NCI-H2029 (cell line): Measurements from ENCODE around the gene ZDHHC17.
"Not testable (repeated sequence)": the region's sequence is repeated elsewhere in the genome, so short reads cannot be mapped to it uniquely, and the experiment has no call there.

Experiments
- DNase-seq: peaks from one replicate; lab custom pipeline; 2025; lab: John Stamatoyannopoulos, UW

Gene ZDHHC17

GRCh38 chr12:76766161-76766560 lies 2.2 kb downstream of the ZDHHC17 start:
- no peak for DNase-seq

GRCh38 chr12:76768576-76768975 lies 4.7 kb downstream of the ZDHHC17 start:
- no peak for DNase-seq

- no peak for DNase-seq
These were observed 13.9 kb downstream of the ZDHHC17 start for GRCh38 chr12:76777765-76778216.

GRCh38 chr12:76778364-76778763 lies 14.4 kb downstream of the ZDHHC17 start:
- no peak for DNase-seq

GRCh38 chr12:76779310-76779709 lies 15.4 kb downstream of the ZDHHC17 start:
- not testable (repeated sequence) for DNase-seq

- DNase-seq = no peak
These were observed 17.4 kb downstream of the ZDHHC17 start for GRCh38 chr12:76781321-76781720.

- no peak for DNase-seq
These were observed 18.6 kb downstream of the ZDHHC17 start for GRCh38 chr12:76782526-76782925.

GRCh38 chr12:76784600-76785051 lies 20.7 kb downstream of the ZDHHC17 start:
- DNase-seq = no peak

- no peak for DNase-seq
These were observed 21.5 kb downstream of the ZDHHC17 start for GRCh38 chr12:76785407-76785806.

GRCh38 chr12:76786986-76787385 lies 23.1 kb downstream of the ZDHHC17 start:
- DNase-seq = no peak

GRCh38 chr12:76787689-76788088 lies 23.8 kb downstream of the ZDHHC17 start:
- no peak for DNase-seq

- DNase-seq = no peak
These were observed 25.6 kb downstream of the ZDHHC17 start for GRCh38 chr12:76789335-76790050.

- peak; percentile 5 for DNase-seq
These were observed 26.9 kb downstream of the ZDHHC17 start for GRCh38 chr12:76790564-76791552.

- DNase-seq = no peak
These were observed 28.9 kb downstream of the ZDHHC17 start for GRCh38 chr12:76792828-76793227.

- DNase-seq = no peak
These were observed 34.9 kb downstream of the ZDHHC17 start for GRCh38 chr12:76798864-76799263.

- no peak for DNase-seq
These were observed 35.4 kb downstream of the ZDHHC17 start for GRCh38 chr12:76799362-76799761.

- no peak for DNase-seq
These were observed 38.1 kb downstream of the ZDHHC17 start for GRCh38 chr12:76802060-76802459.

GRCh38 chr12:76804435-76804976 lies 40.6 kb downstream of the ZDHHC17 start:
- no peak for DNase-seq

- DNase-seq = no peak
These were observed 46.9 kb downstream of the ZDHHC17 start for GRCh38 chr12:76810671-76811419.

GRCh38 chr12:76811976-76812375 lies 48.1 kb downstream of the ZDHHC17 start:
- no peak for DNase-seq

- DNase-seq = no peak
These were observed 49.4 kb downstream of the ZDHHC17 start for GRCh38 chr12:76813265-76813664.

GRCh38 chr12:76813972-76814371 lies 50.1 kb downstream of the ZDHHC17 start:
- no peak for DNase-seq
